ENCODE measurements around the gene IL1B.
"Not testable (repeated sequence)": the region's sequence is repeated elsewhere in the genome, so short reads cannot be mapped to it uniquely, and the experiment has no call there.

GRCh38 chr2:112833639-112833931 is 3.0 kb downstream of the IL1B start:
- not testable (repeated sequence) for TF ChIP-seq CTCF, EZH2 (IDR thresholded peaks at IDR 0.05)

Measured in neural progenitor cell (in vitro differentiated cells).